ENCODE measurements around the gene TBC1D17.

The TBC1D17 gene

GRCh38 chr19:49887665-49888509 lies 10.4 kb downstream of the TBC1D17 start:
- no peak overlapping the region for H3K27ac ChIP-seq (ENCODE audit: low read length)
- H3K27me3 ChIP-seq (ENCODE audit: control insufficient read depth in 1 of 2, insufficient read depth in 2 of 2, low read length in 2 of 2): peaks cover 10 to 16% of the 10 kb centered on the region in 2 donors
- H3K36me3 ChIP-seq (ENCODE audit: control insufficient read depth in 2 of 2, insufficient read depth in 2 of 2, low read length in 2 of 2): peaks cover 21 to 28% of the 10 kb centered on the region in 2 donors
- H3K9ac ChIP-seq (ENCODE audit: low read length in 2 of 2): no peak overlapping the region
- H3K9me3 ChIP-seq (ENCODE audit: control insufficient read depth in 2 of 2, low read length in 2 of 2): peaks cover 0 to 2% of the 10 kb centered on the region in 2 donors
- peaks cover 6% of the 10 kb centered on the region for H3K4me1 ChIP-seq (ENCODE audit: control insufficient read depth, insufficient read depth, low read length)
- H3K4me3 ChIP-seq (ENCODE audit: low read length in 2 of 2): no peak overlapping the region

- Histone ChIP-seq H3K4me3 (ENCODE audit: low read length in 2 of 2) (no peak overlapping the region), H3K27ac (ENCODE audit: low read length) (no peak overlapping the region), H3K9ac (ENCODE audit: low read length in 2 of 2) (no peak overlapping the region), H3K36me3 (ENCODE audit: control insufficient read depth in 2 of 2, insufficient read depth in 2 of 2, low read length in 2 of 2) (peaks cover 15 to 23% of the 10 kb centered on the region in 2 donors), H3K4me1 (ENCODE audit: control insufficient read depth, insufficient read depth, low read length) (peaks cover 6% of the 10 kb centered on the region), H3K9me3 (ENCODE audit: control insufficient read depth in 2 of 2, low read length in 2 of 2) (no peaks in the 10 kb centered on the region), H3K27me3 (ENCODE audit: control insufficient read depth in 1 of 2, insufficient read depth in 2 of 2, low read length in 2 of 2) (peaks cover 10 to 17% of the 10 kb centered on the region in 2 donors)
These were observed 11.0 kb downstream of the TBC1D17 start for GRCh38 chr19:49888510-49888824.

- peaks cover 10 to 17% of the 10 kb centered on the region in 2 donors for H3K27me3 ChIP-seq (ENCODE audit: control insufficient read depth in 1 of 2, insufficient read depth in 2 of 2, low read length in 2 of 2)
- no peak overlapping the region for H3K9ac ChIP-seq (ENCODE audit: low read length in 2 of 2)
- H3K27ac ChIP-seq (ENCODE audit: low read length): no peak overlapping the region
- H3K9me3 ChIP-seq (ENCODE audit: control insufficient read depth in 2 of 2, low read length in 2 of 2): no peaks in the 10 kb centered on the region
- peaks cover 6% of the 10 kb centered on the region for H3K4me1 ChIP-seq (ENCODE audit: control insufficient read depth, insufficient read depth, low read length)
- H3K4me3 ChIP-seq (ENCODE audit: low read length in 2 of 2): no peak overlapping the region
- H3K36me3 ChIP-seq (ENCODE audit: control insufficient read depth in 2 of 2, insufficient read depth in 2 of 2, low read length in 2 of 2): peaks cover 8 to 16% of the 10 kb centered on the region in 2 donors
These were observed 11.7 kb downstream of the TBC1D17 start for GRCh38 chr19:49889038-49889686.

GRCh38 chr19:49889687-49890348 lies 12.3 kb downstream of the TBC1D17 start:
- Histone ChIP-seq H3K27me3 (ENCODE audit: control insufficient read depth in 1 of 2, insufficient read depth in 2 of 2, low read length in 2 of 2) (peaks cover 10 to 17% of the 10 kb centered on the region in 2 donors), H3K27ac (ENCODE audit: low read length) (no peak overlapping the region), H3K4me1 (ENCODE audit: control insufficient read depth, insufficient read depth, low read length) (peaks cover 6% of the 10 kb centered on the region), H3K4me3 (ENCODE audit: low read length in 2 of 2) (peak overlapping the region in 1 of 2 donors; percentile 35), H3K36me3 (ENCODE audit: control insufficient read depth in 2 of 2, insufficient read depth in 2 of 2, low read length in 2 of 2) (peaks cover 2 to 9% of the 10 kb centered on the region in 2 donors), H3K9ac (ENCODE audit: low read length in 2 of 2) (no peak overlapping the region), H3K9me3 (ENCODE audit: control insufficient read depth in 2 of 2, low read length in 2 of 2) (no peaks in the 10 kb centered on the region)

- H3K27me3 ChIP-seq (ENCODE audit: control insufficient read depth in 1 of 2, insufficient read depth in 2 of 2, low read length in 2 of 2): peaks cover 10 to 17% of the 10 kb centered on the region in 2 donors
- peaks cover 6% of the 10 kb centered on the region for H3K4me1 ChIP-seq (ENCODE audit: control insufficient read depth, insufficient read depth, low read length)
- peaks cover 0 to 6% of the 10 kb centered on the region in 2 donors for H3K36me3 ChIP-seq (ENCODE audit: control insufficient read depth in 2 of 2, insufficient read depth in 2 of 2, low read length in 2 of 2)
- H3K27ac ChIP-seq (ENCODE audit: low read length): no peak overlapping the region
- H3K4me3 ChIP-seq (ENCODE audit: low read length in 2 of 2): peak overlapping the region in 1 of 2 donors; percentile 35
- no peaks in the 10 kb centered on the region for H3K9me3 ChIP-seq (ENCODE audit: control insufficient read depth in 2 of 2, low read length in 2 of 2)
- H3K9ac ChIP-seq (ENCODE audit: low read length in 2 of 2): no peak overlapping the region
These were observed 13.1 kb downstream of the TBC1D17 start for GRCh38 chr19:49890349-49891311.

- Histone ChIP-seq H3K4me1 (ENCODE audit: control insufficient read depth, insufficient read depth, low read length) (peaks cover 6% of the 10 kb centered on the region), H3K9me3 (ENCODE audit: control insufficient read depth in 2 of 2, low read length in 2 of 2) (no peaks in the 10 kb centered on the region), H3K27me3 (ENCODE audit: control insufficient read depth in 1 of 2, insufficient read depth in 2 of 2, low read length in 2 of 2) (peaks cover 10 to 17% of the 10 kb centered on the region in 2 donors), H3K27ac (ENCODE audit: low read length) (no peak overlapping the region), H3K9ac (ENCODE audit: low read length in 2 of 2) (no peak overlapping the region), H3K36me3 (ENCODE audit: control insufficient read depth in 2 of 2, insufficient read depth in 2 of 2, low read length in 2 of 2) (peaks cover 0 to 3% of the 10 kb centered on the region in 2 donors), H3K4me3 (ENCODE audit: low read length in 2 of 2) (no peak overlapping the region)
These were observed 13.9 kb downstream of the TBC1D17 start for GRCh38 chr19:49891393-49891792.

GRCh38 chr19:49892716-49893115 lies 15.2 kb downstream of the TBC1D17 start:
- Histone ChIP-seq H3K4me1 (ENCODE audit: control insufficient read depth, insufficient read depth, low read length) (peaks cover 18% of the 10 kb centered on the region), H3K27ac (ENCODE audit: low read length) (no peak overlapping the region), H3K9me3 (ENCODE audit: control insufficient read depth in 2 of 2, low read length in 2 of 2) (no peaks in the 10 kb centered on the region), H3K9ac (ENCODE audit: low read length in 2 of 2) (no peak overlapping the region), H3K27me3 (ENCODE audit: control insufficient read depth in 1 of 2, insufficient read depth in 2 of 2, low read length in 2 of 2) (peaks cover 10 to 17% of the 10 kb centered on the region in 2 donors), H3K36me3 (ENCODE audit: control insufficient read depth in 2 of 2, insufficient read depth in 2 of 2, low read length in 2 of 2) (peaks cover 0 to 3% of the 10 kb centered on the region in 2 donors), H3K4me3 (ENCODE audit: low read length in 2 of 2) (no peak overlapping the region)

- Histone ChIP-seq H3K9ac (ENCODE audit: low read length in 2 of 2) (no peak overlapping the region), H3K27ac (ENCODE audit: low read length) (no peak overlapping the region), H3K4me3 (ENCODE audit: low read length in 2 of 2) (no peak overlapping the region), H3K4me1 (ENCODE audit: control insufficient read depth, insufficient read depth, low read length) (peaks cover 19% of the 10 kb centered on the region), H3K27me3 (ENCODE audit: control insufficient read depth in 1 of 2, insufficient read depth in 2 of 2, low read length in 2 of 2) (peaks cover 10 to 17% of the 10 kb centered on the region in 2 donors), H3K36me3 (ENCODE audit: control insufficient read depth in 2 of 2, insufficient read depth in 2 of 2, low read length in 2 of 2) (no peaks in the 10 kb centered on the region), H3K9me3 (ENCODE audit: control insufficient read depth in 2 of 2, low read length in 2 of 2) (no peaks in the 10 kb centered on the region)
These were observed 16.6 kb downstream of the TBC1D17 start for GRCh38 chr19:49894011-49894664.

GRCh38 chr19:49894879-49895565 lies 17.5 kb downstream of the TBC1D17 start:
- Histone ChIP-seq H3K9me3 (ENCODE audit: control insufficient read depth in 2 of 2, low read length in 2 of 2) (no peaks in the 10 kb centered on the region), H3K4me1 (ENCODE audit: control insufficient read depth, insufficient read depth, low read length) (peaks cover 17% of the 10 kb centered on the region), H3K9ac (ENCODE audit: low read length in 2 of 2) (no peak overlapping the region), H3K4me3 (ENCODE audit: low read length in 2 of 2) (no peak overlapping the region), H3K36me3 (ENCODE audit: control insufficient read depth in 2 of 2, insufficient read depth in 2 of 2, low read length in 2 of 2) (no peaks in the 10 kb centered on the region), H3K27ac (ENCODE audit: low read length) (no peak overlapping the region), H3K27me3 (ENCODE audit: control insufficient read depth in 1 of 2, insufficient read depth in 2 of 2, low read length in 2 of 2) (peaks cover 4 to 10% of the 10 kb centered on the region in 2 donors)

Measured in stomach smooth muscle (tissue), 2 donors.